NCI-H1694 (cell line): ENCODE measurements around the gene ZNF358.

Source experiments
- DNase-seq: peaks from one replicate; lab custom pipeline; 2025; lab: John Stamatoyannopoulos, UW

Gene ZNF358

GRCh38 chr19:7489609-7490044, 26.3 kb upstream of the ZNF358 start:
- DNase-seq, result no peak

- DNase-seq, result no peak
These were observed 23.8 kb upstream of the ZNF358 start for GRCh38 chr19:7492142-7492541.

- no peak for DNase-seq
These were observed 23.3 kb upstream of the ZNF358 start for GRCh38 chr19:7492558-7492957.

DNA sequence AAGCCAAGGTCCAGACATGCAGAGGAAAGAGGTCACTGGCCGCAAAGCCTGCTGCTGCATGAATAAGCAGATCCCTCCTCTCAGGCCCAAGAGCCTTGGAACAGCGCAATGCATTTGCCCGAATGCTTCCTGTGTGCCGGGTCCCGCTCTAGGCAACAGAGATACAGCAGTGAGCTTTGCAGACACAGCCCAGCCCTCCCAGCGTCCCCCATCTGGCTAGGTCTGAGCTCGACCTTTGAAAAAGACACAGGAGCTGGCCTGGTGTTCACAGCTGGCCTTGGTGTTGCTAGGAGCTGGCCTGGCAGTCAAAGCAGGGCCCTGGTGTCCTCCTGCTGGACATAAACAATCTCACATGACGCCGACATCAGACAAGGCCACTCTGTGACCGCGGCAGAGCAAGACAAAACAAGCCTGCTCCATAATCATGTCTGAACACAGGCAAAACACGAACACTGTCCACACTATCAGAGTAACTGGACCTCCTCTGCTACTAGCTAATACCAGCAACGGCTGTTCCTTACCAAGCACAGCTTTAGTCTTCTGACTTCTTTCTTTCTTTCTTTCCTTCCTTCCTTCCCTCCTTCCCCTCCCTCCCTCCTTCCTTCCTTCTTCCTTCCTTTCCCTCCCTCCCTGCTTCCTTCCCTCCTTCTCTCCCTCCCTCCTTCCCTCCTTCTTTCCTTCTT, 21.3 kb upstream of the ZNF358 start:
- no peak for DNase-seq

DNA sequence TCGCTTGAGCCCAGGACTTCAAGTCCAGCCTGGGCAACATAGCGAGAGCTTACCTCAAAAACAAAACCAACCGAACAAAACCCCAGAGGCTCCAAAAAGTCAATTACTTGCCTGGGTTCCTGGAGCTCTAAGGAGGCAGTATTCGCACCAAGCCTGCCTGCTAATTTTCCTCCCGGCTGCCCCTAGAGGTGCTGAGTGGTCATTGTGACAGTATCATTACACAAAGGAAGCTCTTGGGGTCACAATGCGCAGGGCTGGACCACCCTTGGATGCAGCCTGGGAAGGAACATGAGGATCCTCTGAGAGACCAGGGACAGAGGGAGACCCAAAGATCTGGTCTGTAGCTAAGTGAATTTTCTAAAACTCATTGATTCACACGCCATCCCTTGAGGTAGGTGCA, 18.6 kb upstream of the ZNF358 start:
- no peak for DNase-seq

- peak; percentile 46 for DNase-seq
These were observed 15.0 kb upstream of the ZNF358 start for GRCh38 chr19:7500811-7501450.

DNA sequence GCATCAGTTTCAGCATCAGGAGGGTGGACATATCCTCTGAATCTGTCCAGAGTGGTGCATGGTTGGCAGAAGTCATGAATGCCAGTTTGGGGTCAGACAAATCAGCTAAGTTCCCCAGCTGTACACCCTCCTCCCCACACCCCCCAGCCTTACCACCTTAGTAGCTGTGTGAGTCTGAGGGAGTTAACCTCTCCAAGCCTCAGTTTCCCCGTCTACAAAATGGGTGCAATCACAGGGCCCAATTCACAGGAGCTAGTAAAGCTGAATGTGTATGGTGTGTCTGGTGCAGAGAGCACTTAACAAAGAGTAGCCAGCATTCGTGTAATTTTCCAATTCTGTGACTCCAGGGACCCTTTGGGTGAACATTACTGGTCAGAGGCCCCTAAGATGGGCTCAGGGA, 13.4 kb upstream of the ZNF358 start:
- DNase-seq, result no peak

- no peak for DNase-seq
These were observed 11.2 kb upstream of the ZNF358 start for GRCh38 chr19:7504684-7505083.

- DNase-seq, result no peak
These were observed 10.6 kb upstream of the ZNF358 start for GRCh38 chr19:7505288-7505681.

DNA sequence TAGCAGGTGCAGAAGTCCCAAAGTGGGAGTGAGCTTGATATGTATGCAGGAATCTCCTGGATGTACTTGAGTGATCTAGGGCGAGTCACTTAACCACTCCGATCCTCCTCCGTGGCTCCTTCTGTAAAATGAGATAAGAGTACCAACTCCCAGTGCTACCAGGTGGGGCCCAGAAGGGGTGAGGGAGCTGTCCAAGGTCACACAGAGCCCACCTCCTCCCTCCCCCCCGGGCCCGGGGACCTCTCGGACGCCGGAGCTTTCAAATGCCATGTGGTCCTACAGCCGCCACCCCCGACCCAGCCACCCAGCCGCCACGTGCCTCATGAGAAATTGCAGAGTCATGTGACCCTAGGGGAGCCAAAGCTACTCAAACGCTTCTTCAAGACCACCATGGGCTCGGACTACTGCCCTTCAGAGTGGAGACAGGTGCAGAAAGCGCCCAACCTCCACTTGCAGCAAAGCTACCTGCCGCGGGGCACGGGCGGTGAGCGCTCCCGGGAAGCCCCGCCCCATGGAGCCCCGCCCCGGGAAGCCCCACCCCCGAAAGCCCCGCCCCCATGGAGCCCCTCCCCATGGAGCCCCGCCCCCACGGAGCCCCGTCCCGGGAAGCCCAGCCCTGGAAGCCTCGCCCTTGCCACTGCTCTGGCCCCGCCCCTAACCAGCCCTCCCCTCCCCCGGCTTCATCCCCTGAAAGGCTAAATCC, 10.1 kb upstream of the ZNF358 start:
- no peak for DNase-seq

DNA sequence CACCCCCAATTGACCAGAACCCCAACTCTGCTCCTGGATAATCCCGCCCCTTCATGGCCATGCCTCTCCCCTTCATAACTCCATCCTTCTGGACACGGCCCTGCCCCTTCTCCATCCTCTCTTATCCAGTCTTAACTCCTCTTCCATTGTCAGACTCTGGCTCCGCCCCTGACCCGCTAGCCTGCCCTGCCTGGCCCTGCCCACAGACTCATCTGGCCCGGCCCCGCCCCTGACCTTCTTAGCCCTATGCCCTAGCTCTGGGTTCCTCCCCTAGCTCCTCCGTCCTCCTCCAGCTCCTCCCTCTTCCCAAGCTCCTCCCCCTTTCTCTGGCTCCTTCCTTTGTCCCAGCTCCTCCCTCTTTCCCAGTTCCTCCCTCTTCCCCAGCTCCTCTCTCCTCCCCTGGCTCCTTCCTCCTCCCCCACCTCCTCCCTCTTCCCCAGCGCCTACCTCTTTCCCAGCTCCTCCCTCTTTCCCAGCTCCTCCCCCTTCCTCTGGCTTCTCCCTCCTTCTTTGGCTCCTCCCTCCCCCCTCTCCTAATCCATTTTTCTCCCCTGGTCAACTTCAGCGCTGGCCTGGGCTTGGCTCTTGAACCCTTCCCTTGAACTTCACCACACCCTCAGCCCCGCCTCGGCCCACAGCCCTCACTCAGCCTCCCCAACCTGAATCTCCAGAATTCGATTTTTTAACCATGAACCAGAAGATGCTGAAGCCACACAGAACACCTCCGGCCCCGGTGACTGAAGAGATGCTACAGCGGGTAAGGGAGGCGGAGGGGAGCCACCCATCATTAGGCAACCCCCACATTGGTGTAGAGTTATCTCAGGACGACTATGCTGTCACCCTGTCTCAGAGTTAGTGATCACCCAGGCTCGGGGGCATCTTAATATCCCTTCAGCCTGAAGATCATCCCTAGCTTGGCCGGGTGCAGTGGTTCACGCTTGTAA, 9.2 kb upstream of the ZNF358 start:
- no peak for DNase-seq

GRCh38 chr19:7507884-7508283, 8.0 kb upstream of the ZNF358 start:
- DNase-seq, result no peak

GRCh38 chr19:7509625-7510024, 6.3 kb upstream of the ZNF358 start:
- no peak for DNase-seq

- no peak for DNase-seq
These were observed 3.5 kb upstream of the ZNF358 start for GRCh38 chr19:7512400-7512851.

GRCh38 chr19:7513809-7514642, 1.9 kb upstream of the ZNF358 start:
- DNase-seq, result no peak

GRCh38 chr19:7515110-7515644, 726 bp upstream of the ZNF358 start:
- DNase-seq, result no peak

DNA sequence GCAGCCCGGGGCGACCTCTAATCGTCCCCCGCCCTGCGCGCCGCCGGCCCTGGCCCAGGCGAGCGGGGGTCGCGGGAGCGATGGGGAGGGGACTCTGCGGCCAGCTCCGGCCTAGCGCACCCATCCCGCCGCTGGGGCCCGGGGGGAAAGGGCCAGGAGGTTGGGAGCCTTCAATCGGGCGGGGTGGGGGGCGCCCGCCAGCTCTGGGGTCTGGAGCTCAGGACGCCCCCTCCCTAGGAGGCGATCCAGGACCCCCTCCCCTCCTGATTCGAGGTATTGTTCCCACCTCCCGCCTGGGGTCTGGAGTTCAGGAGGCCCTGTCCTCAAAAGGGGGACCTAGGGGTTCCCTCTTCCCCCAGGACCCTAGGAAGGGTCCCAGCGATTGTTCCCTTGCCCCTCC, 430 bp downstream of the ZNF358 start:
- no peak for DNase-seq

DNA sequence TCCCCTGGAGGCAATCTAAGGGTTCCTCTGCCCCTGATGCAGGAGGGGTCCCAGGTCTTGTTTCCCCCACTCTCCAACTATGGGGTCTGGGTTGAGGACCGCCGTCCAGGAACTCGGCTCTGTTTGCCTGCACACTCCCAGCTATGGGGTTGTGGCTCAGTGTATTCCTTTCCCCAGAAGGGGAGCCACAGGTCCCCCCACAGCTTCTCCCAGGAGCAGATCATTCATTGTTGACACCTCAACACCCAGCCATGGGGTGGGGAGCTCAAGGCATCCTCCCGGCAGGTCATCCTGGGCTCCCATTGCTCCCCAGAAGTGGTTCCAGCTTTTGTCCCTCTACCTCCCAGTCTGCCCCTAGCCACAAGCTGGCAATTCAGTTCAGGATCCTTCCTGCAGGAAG, 975 bp downstream of the ZNF358 start:
- DNase-seq, result no peak

- no peak for DNase-seq
These were observed 3.6 kb downstream of the ZNF358 start for GRCh38 chr19:7519361-7520130.
